Kasumi-1 (cell line): Measurements from ENCODE around the gene REEP1.
A peak's percentile ranks its signal among the peaks of the same experiment; 100 is the strongest.

Experiments
- DNase-seq, 2 experiments: peaks; one replicate each; lab custom pipeline; 2025; lab: John Stamatoyannopoulos, UW

The REEP1 gene

GRCh38 chr2:86195808-86196387 is 141.5 kb downstream of the REEP1 start:
- DNase-seq: no peak

- DNase-seq: peak; percentile 95
These were observed 142.2 kb downstream of the REEP1 start, which contains the start of gene IMMT for GRCh38 chr2:86195055-86195807. IMMT (minus strand) TSS chr2:86195462; CDS start chr2:86195382, 80 bp downstream.

- DNase-seq: peak; percentile 94 to 95
These were observed 142.7 kb downstream of the REEP1 start for GRCh38 chr2:86194751-86195054.

- peak; percentile 18 to 24 for DNase-seq
These were observed 143.4 kb downstream of the REEP1 start for GRCh38 chr2:86193901-86194567.

GRCh38 chr2:86189782-86190416 is 147.5 kb downstream of the REEP1 start:
- DNase-seq: no peak

GRCh38 chr2:86186431-86186830 is 151.0 kb downstream of the REEP1 start:
- DNase-seq: no peak

GRCh38 chr2:86185517-86186212 is 151.8 kb downstream of the REEP1 start:
- DNase-seq: no peak

GRCh38 chr2:86176597-86176996 is 160.8 kb downstream of the REEP1 start:
- DNase-seq: no peak

- DNase-seq: no peak
These were observed 161.6 kb downstream of the REEP1 start for GRCh38 chr2:86175828-86176227.

- no peak for DNase-seq
These were observed 163.0 kb downstream of the REEP1 start for GRCh38 chr2:86174445-86174844.

- no peak for DNase-seq
These were observed 164.8 kb downstream of the REEP1 start for GRCh38 chr2:86172610-86173009.

GRCh38 chr2:86171295-86171694 is 166.1 kb downstream of the REEP1 start:
- no peak for DNase-seq

- DNase-seq: no peak
These were observed 167.0 kb downstream of the REEP1 start for GRCh38 chr2:86170449-86170848.
